ENCODE data around the gene PPP1R1B. TPM values are rescaled to one million over a fixed set of nuclear protein-coding genes. Genes with fewer than 3 reads are reported as not detected.

Gene PPP1R1B
- total RNA-seq, 1 experiment from 2014 or later: not detected

GRCh38 chr17:39605492-39606433, 21.0 kb upstream of the PPP1R1B start:
- TF ChIP-seq CTCF (conservative IDR thresholded peaks at IDR 0.05) (no peak), EZH2 (IDR thresholded peaks at IDR 0.05; ENCODE audit: low read depth) (no peak)
- Histone ChIP-seq H2AFZ (no peak overlapping the region), H3K27ac (no peak overlapping the region), H3K4me1 (replicated peaks; ENCODE audit: insufficient read depth) (no peaks in the 10 kb centered on the region), H3K79me2 (ENCODE audit: low read depth) (no peaks in the 10 kb centered on the region), H3K9me2 (ENCODE audit: insufficient read depth) (no peaks in the 10 kb centered on the region), H4K20me1 (ENCODE audit: insufficient read depth) (no peaks in the 10 kb centered on the region), H3K36me3 (ENCODE audit: low read depth) (no peaks in the 10 kb centered on the region), H3K27me3 (ENCODE audit: insufficient read depth, low read depth) (peaks cover 73% of the 10 kb centered on the region), H3K4me2 (no peak overlapping the region), H3F3A (ENCODE audit: insufficient read depth, low read depth) (no peaks in the 10 kb centered on the region), H3K4me3 (no peak overlapping the region), H3K9me3 (ENCODE audit: insufficient read depth, low read depth) (no peaks in the 10 kb centered on the region)
- CTCF ChIA-PET: no interaction called here
- DNase-seq: no peak
- intact Hi-C loops (cut with micrococcal nuclease; ENCODE audit: unreplicated experiment): no loop called here
- POLR2A ChIA-PET (ENCODE audit: unreplicated experiment): no interaction called here
- no TSS peak for BruUV-seq (replicated peaks)

GRCh38 chr17:39606434-39607056, 20.2 kb upstream of the PPP1R1B start:
- POLR2A ChIA-PET (ENCODE audit: unreplicated experiment): no interaction called here
- CTCF ChIA-PET: no interaction called here
- no TSS peak for BruUV-seq (replicated peaks)
- Histone ChIP-seq H3K9me3 (ENCODE audit: insufficient read depth, low read depth) (no peaks in the 10 kb centered on the region), H3K4me2 (no peak overlapping the region), H3K4me1 (replicated peaks; ENCODE audit: insufficient read depth) (no peaks in the 10 kb centered on the region), H3F3A (ENCODE audit: insufficient read depth, low read depth) (no peaks in the 10 kb centered on the region), H3K4me3 (no peak overlapping the region), H3K27me3 (ENCODE audit: insufficient read depth, low read depth) (peaks cover 65% of the 10 kb centered on the region), H3K36me3 (ENCODE audit: low read depth) (no peaks in the 10 kb centered on the region), H3K9me2 (ENCODE audit: insufficient read depth) (no peaks in the 10 kb centered on the region), H2AFZ (no peak overlapping the region), H4K20me1 (ENCODE audit: insufficient read depth) (no peaks in the 10 kb centered on the region), H3K27ac (no peak overlapping the region), H3K79me2 (ENCODE audit: low read depth) (no peaks in the 10 kb centered on the region)
- no peak for DNase-seq
- intact Hi-C loops (cut with micrococcal nuclease; ENCODE audit: unreplicated experiment): no loop called here
- TF ChIP-seq CTCF (conservative IDR thresholded peaks at IDR 0.05) (no peak), EZH2 (IDR thresholded peaks at IDR 0.05; ENCODE audit: low read depth) (no peak)

GRCh38 chr17:39607057-39607850, 19.5 kb upstream of the PPP1R1B start:
- Histone ChIP-seq H3K79me2 (ENCODE audit: low read depth) (no peaks in the 10 kb centered on the region), H3K9me2 (ENCODE audit: insufficient read depth) (no peaks in the 10 kb centered on the region), H2AFZ (no peak overlapping the region), H3K4me2 (no peak overlapping the region), H3F3A (ENCODE audit: insufficient read depth, low read depth) (no peaks in the 10 kb centered on the region), H4K20me1 (ENCODE audit: insufficient read depth) (no peaks in the 10 kb centered on the region), H3K4me3 (no peak overlapping the region), H3K9me3 (ENCODE audit: insufficient read depth, low read depth) (no peaks in the 10 kb centered on the region), H3K36me3 (ENCODE audit: low read depth) (no peaks in the 10 kb centered on the region), H3K27ac (no peak overlapping the region), H3K27me3 (ENCODE audit: insufficient read depth, low read depth) (peaks cover 58% of the 10 kb centered on the region), H3K4me1 (replicated peaks; ENCODE audit: insufficient read depth) (no peaks in the 10 kb centered on the region)
- CTCF ChIA-PET: interaction anchor here (0.7 kb wide), 1 partner anchor 98 kb away, joined by 15 read pairs; no protein-coding TSS in a partner anchor
- POLR2A ChIA-PET (ENCODE audit: unreplicated experiment): interaction anchor here (0.6 kb wide), 1 partner anchor 597 kb away, joined by 3 read pairs; no protein-coding TSS in a partner anchor
- DNase-seq: no peak
- intact Hi-C loops (cut with micrococcal nuclease; ENCODE audit: unreplicated experiment): no loop called here
- TF ChIP-seq CTCF (conservative IDR thresholded peaks at IDR 0.05): no peak
- TF ChIP-seq EZH2 (IDR thresholded peaks at IDR 0.05; ENCODE audit: low read depth): no peak
- BruUV-seq (replicated peaks): no TSS peak

All from PC-9 (cell line).